Transverse colon (tissue), 4 donors: Measurements from ENCODE around the gene HAPLN3.

Experiments
- CTCF ChIP-seq, 5 experiments: fragments of 200-600 bp in 3 of 5; fragments of 450-650 bp in 2 of 5; sonication (generic) in 3 of 5; IDR thresholded peaks; 1 replicate in 2 of 5; 2 replicates in 3 of 5; pipeline ENCODE4 v1.5.1; 2016 to 2017; ENCODE audit warnings: antibody characterized with exemption in 5 of 5, inconsistent platforms in 3 of 5, mild to moderate bottlenecking in 2 of 5, moderate library complexity in 1 of 5
- POLR2A ChIP-seq: fragments of 450-650 bp; IDR thresholded peaks from one replicate; pipeline ENCODE4 v1.6.1; 2016; ENCODE audit warnings: antibody characterized with exemption, mild to moderate bottlenecking, moderate library complexity
- POLR2AphosphoS5 ChIP-seq, 3 donors: sonication (generic); formaldehyde crosslinking; IDR thresholded peaks; one replicate each; pipeline ENCODE4 v1.6.1; 2016; ENCODE audit warnings: antibody characterized with exemption in 3 of 3

GRCh38 chr15:88839146-88839545 is 56.2 kb downstream of the HAPLN3 start:
- TF ChIP-seq CTCF (IDR thresholded peaks at IDR 0.05): no peak
- TF ChIP-seq POLR2A: no peak
- TF ChIP-seq POLR2AphosphoS5 (IDR thresholded peaks at IDR 0.05): no peak
